Liver (tissue), 3 donors: ENCODE results near the gene MICAL3.

Experiments
- ATF3 ChIP-seq: IDR thresholded peaks from 2 replicates; pipeline ENCODE4 v1.6.1; 2016; ENCODE audit warnings: antibody characterized with exemption
- CTCF ChIP-seq: fragments of 150-350 bp; IDR thresholded peaks from 2 replicates; pipeline ENCODE4 v1.5.1; 2017; ENCODE audit warnings: improper control_type of control experiment, low read depth, low read length; ENCODE audit not compliant: missing input control
- EGR1 ChIP-seq, 2 donors: IDR thresholded peaks; 2 replicates each; pipeline ENCODE4 v1.6.1; 2016 to 2018; ENCODE audit warnings: antibody characterized with exemption in 2 of 2, low read depth in 2 of 2
- MAX ChIP-seq: IDR thresholded peaks from 2 replicates; pipeline ENCODE4 v1.6.1; 2016; ENCODE audit warnings: antibody characterized with exemption
- RAD21 ChIP-seq, 2 donors: IDR thresholded peaks; 2 replicates each; pipeline ENCODE4 v1.6.1; 2016; ENCODE audit warnings: antibody characterized with exemption in 2 of 2, mild to moderate bottlenecking in 2 of 2
- REST ChIP-seq: IDR thresholded peaks from 2 replicates; pipeline ENCODE4 v1.6.1; 2016; ENCODE audit warnings: antibody characterized with exemption, mild to moderate bottlenecking
- RXRA ChIP-seq, 2 donors: IDR thresholded peaks; 2 replicates each; pipeline ENCODE4 v1.6.1; 2017 to 2018; ENCODE audit warnings: antibody characterized with exemption in 2 of 2, mild to moderate bottlenecking in 1 of 2
- TAF1 ChIP-seq: conservative IDR thresholded peaks from 2 replicates; pipeline ENCODE4 v1.6.1; 2016; ENCODE audit warnings: antibody characterized with exemption, mild to moderate bottlenecking
- ZBTB33 ChIP-seq: IDR thresholded peaks from 2 replicates; pipeline ENCODE4 v1.6.1; 2016; ENCODE audit warnings: antibody characterized with exemption
- donor health status: healthy.
- donor health status: healthy.

GRCh38 chr22:17928391-17928790 is 96.0 kb downstream of the MICAL3 start:
- TF ChIP-seq CTCF (no peak), EGR1 (IDR thresholded peaks at IDR 0.05; ENCODE audit: low read depth in 2 of 2) (no peak), ATF3 (no peak), ZBTB33 (no peak), RXRA (IDR thresholded peaks at IDR 0.05) (no peak), TAF1 (no peak), RAD21 (IDR thresholded peaks at IDR 0.05) (no peak), MAX (no peak), REST (no peak)
